Ishikawa (cell line): ENCODE data around the gene PIGO.

Source experiments
- CEBPB ChIP-seq: IDR thresholded peaks from 2 replicates; pipeline ENCODE4 v1.6.1; 2012
- CREB1 ChIP-seq: IDR thresholded peaks from 2 replicates; pipeline ENCODE4 v1.6.1; 2012; ENCODE audit warnings: low read depth
- EGR1 ChIP-seq: IDR thresholded peaks from 2 replicates; pipeline ENCODE4 v1.6.1; 2012
- EP300 ChIP-seq: IDR thresholded peaks from 2 replicates; pipeline ENCODE4 v1.6.1; 2012; ENCODE audit warnings: borderline replicate concordance
- FOXM1 ChIP-seq: IDR thresholded peaks from 2 replicates; pipeline ENCODE4 v1.6.1; 2012; ENCODE audit warnings: low read depth, borderline replicate concordance
- NFIC ChIP-seq: IDR thresholded peaks from 2 replicates; pipeline ENCODE4 v1.6.1; 2012
- RAD21 ChIP-seq: IDR thresholded peaks from 2 replicates; pipeline ENCODE4 v1.6.1; 2012; ENCODE audit warnings: low read depth
- REST ChIP-seq: IDR thresholded peaks from 2 replicates; pipeline ENCODE4 v1.6.1; 2012; ENCODE audit warnings: low read depth, mild to moderate bottlenecking
- TAF1 ChIP-seq: IDR thresholded peaks from 2 replicates; pipeline ENCODE4 v1.6.1; 2012; ENCODE audit warnings: low read depth, mild to moderate bottlenecking
- TCF12 ChIP-seq: IDR thresholded peaks from 2 replicates; pipeline ENCODE4 v1.6.1; 2012; ENCODE audit warnings: low read depth
- TEAD4 ChIP-seq: IDR thresholded peaks from 2 replicates; pipeline ENCODE4 v1.6.1; 2012
- YY1 ChIP-seq: IDR thresholded peaks from 2 replicates; pipeline ENCODE4 v1.6.1; 2012; ENCODE audit warnings: low read depth
- ZBTB7A ChIP-seq: IDR thresholded peaks from 2 replicates; pipeline ENCODE4 v1.6.1; 2012; ENCODE audit warnings: low read depth
- TF ChIP-seq, protein P1 (sequence below): IDR thresholded peaks from 2 replicates; pipeline ENCODE4 v1.6.1; 2012
- TF ChIP-seq, protein P2 (sequence below): IDR thresholded peaks from 2 replicates; pipeline ENCODE4 v1.6.1; 2012

PIGO gene

DNA sequence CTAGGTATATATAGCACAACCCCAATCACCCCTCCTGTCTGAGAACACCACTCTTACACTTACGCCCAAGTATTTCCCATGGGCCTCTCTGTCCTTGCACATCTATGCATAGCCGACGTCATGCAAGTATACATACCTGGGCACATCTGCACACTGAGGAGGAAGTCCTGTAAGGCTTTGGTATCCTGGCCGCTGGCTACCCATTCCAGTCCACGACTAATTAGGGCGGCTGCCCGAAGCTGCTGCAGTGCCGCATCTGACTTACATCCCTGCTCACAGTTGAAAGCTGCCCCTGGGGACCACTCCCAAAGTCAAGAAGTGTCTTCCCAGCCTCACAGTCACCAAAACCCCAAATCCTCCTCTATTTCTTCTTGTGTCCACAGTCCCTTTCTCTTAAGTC, 21.6 kb downstream of the PIGO start:
- no peak for TF ChIP-seq RAD21
- TF ChIP-seq, protein P1, sequence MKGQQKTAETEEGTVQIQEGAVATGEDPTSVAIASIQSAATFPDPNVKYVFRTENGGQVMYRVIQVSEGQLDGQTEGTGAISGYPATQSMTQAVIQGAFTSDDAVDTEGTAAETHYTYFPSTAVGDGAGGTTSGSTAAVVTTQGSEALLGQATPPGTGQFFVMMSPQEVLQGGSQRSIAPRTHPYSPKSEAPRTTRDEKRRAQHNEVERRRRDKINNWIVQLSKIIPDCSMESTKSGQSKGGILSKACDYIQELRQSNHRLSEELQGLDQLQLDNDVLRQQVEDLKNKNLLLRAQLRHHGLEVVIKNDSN, result no peak
- TF ChIP-seq ZBTB7A, result no peak
- TF ChIP-seq EP300, result no peak
- no peak for TF ChIP-seq CEBPB
- no peak for TF ChIP-seq TAF1
- no peak for TF ChIP-seq TEAD4
- no peak for TF ChIP-seq CREB1
- no peak for TF ChIP-seq YY1
- TF ChIP-seq REST, result no peak
- TF ChIP-seq, protein P2, sequence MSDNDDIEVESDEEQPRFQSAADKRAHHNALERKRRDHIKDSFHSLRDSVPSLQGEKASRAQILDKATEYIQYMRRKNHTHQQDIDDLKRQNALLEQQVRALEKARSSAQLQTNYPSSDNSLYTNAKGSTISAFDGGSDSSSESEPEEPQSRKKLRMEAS, result no peak
- no peak for TF ChIP-seq TCF12
- TF ChIP-seq NFIC, result no peak

GRCh38 chr9:35074141-35074540, 22.2 kb downstream of the PIGO start:
- TF ChIP-seq REST, result no peak
- no peak for TF ChIP-seq ZBTB7A
- no peak for TF ChIP-seq FOXM1
- TF ChIP-seq CEBPB, result no peak
- no peak for TF ChIP-seq EP300
- TF ChIP-seq TAF1, result no peak
- TF ChIP-seq YY1, result no peak
- TF ChIP-seq, protein P1, result no peak
- no peak for TF ChIP-seq TEAD4
- no peak for TF ChIP-seq EGR1
- TF ChIP-seq, protein P2, result no peak
- no peak for TF ChIP-seq NFIC
- TF ChIP-seq TCF12, result no peak
- TF ChIP-seq CREB1, result no peak
- no peak for TF ChIP-seq RAD21

GRCh38 chr9:35073279-35073612, 23.1 kb downstream of the PIGO start:
- TF ChIP-seq FOXM1, result no peak
- TF ChIP-seq EP300, result no peak
- TF ChIP-seq RAD21, result no peak
- TF ChIP-seq, protein P2, result no peak
- TF ChIP-seq TCF12, result no peak
- TF ChIP-seq YY1, result no peak
- TF ChIP-seq TAF1, result no peak
- no peak for TF ChIP-seq ZBTB7A
- no peak for TF ChIP-seq REST
- TF ChIP-seq CREB1, result no peak
- no peak for TF ChIP-seq NFIC
- TF ChIP-seq TEAD4, result no peak
- no peak for TF ChIP-seq EGR1
- TF ChIP-seq CEBPB, result no peak
- TF ChIP-seq, protein P1, result no peak
